Activated naive CD4-positive, alpha-beta T cell treated with anti-CD3 and anti-CD28 coated beads, Interleukin-2, amount 50 U/mL, for 72 hours (primary cell): Measurements from ENCODE around the gene APOBEC3H. TPM values are rescaled to one million over a fixed set of nuclear protein-coding genes. Genes with fewer than 3 reads are reported as not detected.

ENCODE experiments used
- ATAC-seq, 2 donors: fragments of 150-1000 bp; cut with Tn5 transposase; 2 replicates each; pipeline ENCODE4 v1.10.0; 2021; ENCODE audit warnings: mild to moderate bottlenecking in 2 of 2, moderate library complexity in 2 of 2
- DNase-seq, 2 donors: peaks; one replicate each; pipeline ENCODE4 v3.0.0; 2021 to 2022; ENCODE audit warnings: low spot score in 2 of 2
- H3K27ac Mint-ChIP-seq, 2 donors: one replicate each; pipeline ENCODE4 v1.8.0; 2022; ENCODE audit warnings: mild to moderate bottlenecking in 2 of 2, mixed read lengths in 2 of 2
- H3K36me3 Mint-ChIP-seq, 2 donors: one replicate each; pipeline ENCODE4 v1.8.0; 2022; ENCODE audit warnings: mixed read lengths in 2 of 2
- H3K9me3 Mint-ChIP-seq, 2 donors: one replicate each; pipeline ENCODE4 v1.8.0; 2022; ENCODE audit warnings: mixed read lengths in 2 of 2
- total RNA-seq, 2 donors: library from RNA; stranded (reverse); gene quantifications; one replicate each; pipeline ENCODE4 v1.2.3, GENCODE V29; 2022

The APOBEC3H gene
- total RNA-seq, 2 donors from 2014 or later = 10.5 to 34.3 TPM

GRCh38 chr22:39122772-39123470 lies 25.9 kb downstream of the APOBEC3H start:
- peak in 1 of 2 donors; percentile 53 for DNase-seq
- Mint-ChIP-seq H3K36me3 (no peaks in the 10 kb centered on the region), H3K9me3 (no peaks in the 10 kb centered on the region), H3K27ac (peak overlapping the region in 1 of 2 donors; percentile 36)
- ATAC-seq = no peak

GRCh38 chr22:39123751-39124581 lies 26.9 kb downstream of the APOBEC3H start:
- Mint-ChIP-seq H3K36me3 (no peaks in the 10 kb centered on the region), H3K27ac (no peak overlapping the region), H3K9me3 (no peaks in the 10 kb centered on the region)
- ATAC-seq (no peak), DNase-seq (no peak)

- H3K27ac Mint-ChIP-seq = no peak overlapping the region
- H3K36me3 Mint-ChIP-seq = no peaks in the 10 kb centered on the region
- DNase-seq = no peak
- H3K9me3 Mint-ChIP-seq = no peaks in the 10 kb centered on the region
- no peak for ATAC-seq
These were observed 28.6 kb downstream of the APOBEC3H start for GRCh38 chr22:39125622-39126021.

- Mint-ChIP-seq H3K9me3 (no peaks in the 10 kb centered on the region), H3K27ac (no peak overlapping the region), H3K36me3 (no peaks in the 10 kb centered on the region)
- ATAC-seq (no peak), DNase-seq (no peak)
These were observed 31.5 kb downstream of the APOBEC3H start for GRCh38 chr22:39128508-39128907.

- ATAC-seq = no peak
- DNase-seq = no peak
- Mint-ChIP-seq H3K36me3 (no peaks in the 10 kb centered on the region), H3K9me3 (no peaks in the 10 kb centered on the region), H3K27ac (no peak overlapping the region)
These were observed 32.0 kb downstream of the APOBEC3H start for GRCh38 chr22:39129081-39129480.

- Mint-ChIP-seq H3K27ac (no peak overlapping the region), H3K36me3 (no peaks in the 10 kb centered on the region), H3K9me3 (no peaks in the 10 kb centered on the region)
- ATAC-seq (no peak), DNase-seq (no peak)
These were observed 32.7 kb downstream of the APOBEC3H start for GRCh38 chr22:39129746-39130145.

GRCh38 chr22:39130152-39130704 lies 33.2 kb downstream of the APOBEC3H start:
- no peaks in the 10 kb centered on the region for H3K9me3 Mint-ChIP-seq
- no peaks in the 10 kb centered on the region for H3K36me3 Mint-ChIP-seq
- DNase-seq (no peak), ATAC-seq (no peak)
- H3K27ac Mint-ChIP-seq = peak overlapping the region in 1 of 2 donors; percentile 75

GRCh38 chr22:39130892-39131855 lies 34.1 kb downstream of the APOBEC3H start:
- Mint-ChIP-seq H3K27ac (no peak overlapping the region), H3K9me3 (no peaks in the 10 kb centered on the region)

GRCh38 chr22:39132281-39132680 lies 35.2 kb downstream of the APOBEC3H start:
- Mint-ChIP-seq H3K9me3 (no peaks in the 10 kb centered on the region), H3K27ac (peak overlapping the region in 1 of 2 donors; percentile 82), H3K36me3 (no peaks in the 10 kb centered on the region)
- no peak for DNase-seq
- no peak for ATAC-seq

More at GRCh38 chr22:39130892-39131855, 34.1 kb downstream of the APOBEC3H start:
- H3K36me3 Mint-ChIP-seq = no peaks in the 10 kb centered on the region
- DNase-seq (no peak), ATAC-seq (no peak)

- H3K36me3 Mint-ChIP-seq = no peaks in the 10 kb centered on the region
- no peak for DNase-seq
- ATAC-seq = no peak
These were observed 36.0 kb downstream of the APOBEC3H start for GRCh38 chr22:39132871-39133524.

GRCh38 chr22:39133871-39134270 lies 36.8 kb downstream of the APOBEC3H start:
- H3K27ac Mint-ChIP-seq = no peak overlapping the region
- DNase-seq = no peak

More at GRCh38 chr22:39132871-39133524, 36.0 kb downstream of the APOBEC3H start:
- no peak overlapping the region for H3K27ac Mint-ChIP-seq
- no peaks in the 10 kb centered on the region for H3K9me3 Mint-ChIP-seq

GRCh38 chr22:39134366-39135091 lies 37.5 kb downstream of the APOBEC3H start:
- no peak for ATAC-seq
- DNase-seq = no peak
- Mint-ChIP-seq H3K36me3 (no peaks in the 10 kb centered on the region), H3K9me3 (no peaks in the 10 kb centered on the region), H3K27ac (no peak overlapping the region)

More at GRCh38 chr22:39133871-39134270, 36.8 kb downstream of the APOBEC3H start:
- no peak for ATAC-seq
- Mint-ChIP-seq H3K9me3 (no peaks in the 10 kb centered on the region), H3K36me3 (no peaks in the 10 kb centered on the region)

GRCh38 chr22:39135092-39135896 lies 38.2 kb downstream of the APOBEC3H start:
- ATAC-seq (peak; percentile 46 to 76), DNase-seq (peak in 1 of 2 donors; percentile 56)
- Mint-ChIP-seq H3K9me3 (no peaks in the 10 kb centered on the region), H3K27ac (no peak overlapping the region), H3K36me3 (no peaks in the 10 kb centered on the region)

GRCh38 chr22:39136317-39136716 lies 39.3 kb downstream of the APOBEC3H start:
- DNase-seq (no peak), ATAC-seq (no peak)
- Mint-ChIP-seq H3K9me3 (no peaks in the 10 kb centered on the region), H3K27ac (no peak overlapping the region), H3K36me3 (no peaks in the 10 kb centered on the region)
